Osteocyte (in vitro differentiated cells): ENCODE data around the gene KCNIP4. TPM values are rescaled to one million over a fixed set of nuclear protein-coding genes. Genes with fewer than 3 reads are reported as not detected.

Experiments
- DNase-seq: peaks from one replicate; pipeline ENCODE4 v3.0.0; 2021; ENCODE audit warnings: mixed read lengths; ENCODE audit not compliant: unreplicated experiment; ENCODE audit errors: extremely low spot score
- H3K27ac Mint-ChIP-seq: one replicate; pipeline ENCODE4 v1.8.0; 2021; ENCODE audit warnings: mild to moderate bottlenecking, mixed read lengths; ENCODE audit not compliant: unreplicated experiment
- H3K27me3 Mint-ChIP-seq: one replicate; pipeline ENCODE4 v1.8.0; 2021; ENCODE audit warnings: mixed read lengths; ENCODE audit not compliant: unreplicated experiment
- H3K36me3 Mint-ChIP-seq: one replicate; pipeline ENCODE4 v1.8.0; 2021; ENCODE audit warnings: mixed read lengths; ENCODE audit not compliant: unreplicated experiment
- H3K4me1 Mint-ChIP-seq: one replicate; pipeline ENCODE4 v1.8.0; 2021; ENCODE audit warnings: mixed read lengths; ENCODE audit not compliant: unreplicated experiment
- H3K4me3 Mint-ChIP-seq: one replicate; pipeline ENCODE4 v1.8.0; 2021; ENCODE audit warnings: mild to moderate bottlenecking, moderate library complexity, mixed read lengths; ENCODE audit not compliant: unreplicated experiment
- H3K9me3 Mint-ChIP-seq: one replicate; pipeline ENCODE4 v1.8.0; 2021; ENCODE audit warnings: mixed read lengths; ENCODE audit not compliant: unreplicated experiment
- total RNA-seq: library from RNA; stranded (reverse); gene quantifications from 2 replicates; pipeline ENCODE4 v1.2.1, GENCODE V29; 2021
- TF ChIP-seq, protein P1 (sequence below): fragments of 200-600 bp; sonication (generic); IDR thresholded peaks from 2 replicates; pipeline ENCODE4 v1.5.0; 2021; ENCODE audit warnings: antibody characterized with exemption, mild to moderate bottlenecking, moderate library complexity

Gene KCNIP4
- total RNA-seq, 1 donor from 2014 or later, result 0.24 TPM

DNA sequence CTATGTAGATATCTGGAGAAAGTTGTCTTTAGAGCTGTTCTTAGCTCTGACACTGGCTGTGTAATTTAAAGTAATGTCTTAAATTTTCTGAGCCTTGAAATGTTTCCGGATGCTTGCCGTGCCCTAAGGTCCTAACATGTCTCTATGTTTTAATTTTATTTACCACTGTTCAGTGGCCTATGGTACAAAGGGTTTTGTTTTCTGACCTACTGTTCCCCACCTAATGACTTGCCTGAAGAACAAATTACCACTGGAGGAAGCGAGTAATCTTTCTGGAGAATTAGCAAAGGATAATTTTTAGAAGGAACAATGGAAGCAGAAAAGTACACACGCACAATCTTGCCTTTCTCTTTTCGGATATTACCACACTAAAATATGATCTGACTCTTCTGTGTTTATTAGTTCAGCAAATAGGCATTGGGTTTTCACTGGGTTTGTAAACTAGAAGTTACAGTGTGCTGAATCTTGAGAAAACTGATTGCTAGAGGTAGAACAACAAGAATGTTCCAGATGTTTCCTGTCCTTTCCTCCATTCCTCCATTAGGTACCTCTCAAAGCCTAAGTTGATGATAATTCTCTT lies 812.4 kb downstream of the KCNIP4 start:
- Mint-ChIP-seq H3K4me1 (no peaks in the 10 kb centered on the region), H3K27ac (no peak overlapping the region), H3K9me3 (peaks cover 3% of the 10 kb centered on the region), H3K27me3 (no peaks in the 10 kb centered on the region), H3K36me3 (no peaks in the 10 kb centered on the region), H3K4me3 (no peak overlapping the region)
- TF ChIP-seq, protein P1, sequence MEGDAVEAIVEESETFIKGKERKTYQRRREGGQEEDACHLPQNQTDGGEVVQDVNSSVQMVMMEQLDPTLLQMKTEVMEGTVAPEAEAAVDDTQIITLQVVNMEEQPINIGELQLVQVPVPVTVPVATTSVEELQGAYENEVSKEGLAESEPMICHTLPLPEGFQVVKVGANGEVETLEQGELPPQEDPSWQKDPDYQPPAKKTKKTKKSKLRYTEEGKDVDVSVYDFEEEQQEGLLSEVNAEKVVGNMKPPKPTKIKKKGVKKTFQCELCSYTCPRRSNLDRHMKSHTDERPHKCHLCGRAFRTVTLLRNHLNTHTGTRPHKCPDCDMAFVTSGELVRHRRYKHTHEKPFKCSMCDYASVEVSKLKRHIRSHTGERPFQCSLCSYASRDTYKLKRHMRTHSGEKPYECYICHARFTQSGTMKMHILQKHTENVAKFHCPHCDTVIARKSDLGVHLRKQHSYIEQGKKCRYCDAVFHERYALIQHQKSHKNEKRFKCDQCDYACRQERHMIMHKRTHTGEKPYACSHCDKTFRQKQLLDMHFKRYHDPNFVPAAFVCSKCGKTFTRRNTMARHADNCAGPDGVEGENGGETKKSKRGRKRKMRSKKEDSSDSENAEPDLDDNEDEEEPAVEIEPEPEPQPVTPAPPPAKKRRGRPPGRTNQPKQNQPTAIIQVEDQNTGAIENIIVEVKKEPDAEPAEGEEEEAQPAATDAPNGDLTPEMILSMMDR, result no peak
- no peak for DNase-seq

DNA sequence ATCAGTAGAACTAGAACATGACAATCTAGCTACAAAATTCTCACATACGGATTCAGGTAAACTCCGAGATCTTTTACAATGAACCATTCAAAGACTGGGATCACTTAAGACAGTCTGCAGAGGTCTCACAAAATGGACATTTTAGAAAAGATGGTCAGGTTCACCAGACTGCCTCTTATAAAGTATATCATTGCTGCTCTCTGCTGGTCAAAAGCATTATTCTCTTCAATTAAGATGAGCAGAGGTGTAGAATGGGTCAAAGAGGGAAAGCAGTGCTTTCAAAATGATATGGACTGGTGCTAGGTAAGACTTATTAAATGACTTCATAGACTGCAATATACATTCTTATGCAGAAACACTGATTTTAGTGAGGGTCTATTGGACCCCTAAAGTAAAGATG lies 813.6 kb downstream of the KCNIP4 start:
- Mint-ChIP-seq H3K4me3 (no peak overlapping the region), H3K27me3 (no peaks in the 10 kb centered on the region), H3K9me3 (peaks cover 5% of the 10 kb centered on the region), H3K27ac (no peak overlapping the region), H3K4me1 (no peaks in the 10 kb centered on the region), H3K36me3 (no peaks in the 10 kb centered on the region)
- DNase-seq, result no peak
- TF ChIP-seq, protein P1, result peak; percentile 12

DNA sequence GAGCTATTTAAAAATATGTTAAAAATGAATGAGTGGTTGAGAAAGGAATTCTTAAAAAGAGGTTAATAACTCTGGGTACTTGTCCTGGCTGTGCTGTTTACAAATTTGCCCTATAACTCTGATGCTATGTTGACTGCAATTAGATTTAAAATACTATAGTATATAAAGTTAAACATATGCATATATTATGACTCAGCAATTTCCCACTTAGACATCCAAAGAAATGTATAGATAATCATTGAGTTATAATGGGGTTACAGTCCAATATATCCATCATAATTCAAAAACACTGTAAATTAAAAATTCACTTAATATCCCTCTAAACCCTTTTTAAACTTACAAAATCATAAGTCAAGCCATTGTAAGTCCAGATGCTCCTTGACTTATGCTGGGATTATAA lies 818.0 kb downstream of the KCNIP4 start:
- H3K27me3 Mint-ChIP-seq, result no peaks in the 10 kb centered on the region
- H3K4me3 Mint-ChIP-seq, result no peak overlapping the region
- peaks cover 13% of the 10 kb centered on the region for H3K9me3 Mint-ChIP-seq
- H3K27ac Mint-ChIP-seq, result no peak overlapping the region
- no peaks in the 10 kb centered on the region for H3K4me1 Mint-ChIP-seq
- DNase-seq, result no peak
- TF ChIP-seq, protein P1, result no peak
- no peaks in the 10 kb centered on the region for H3K36me3 Mint-ChIP-seq

DNA sequence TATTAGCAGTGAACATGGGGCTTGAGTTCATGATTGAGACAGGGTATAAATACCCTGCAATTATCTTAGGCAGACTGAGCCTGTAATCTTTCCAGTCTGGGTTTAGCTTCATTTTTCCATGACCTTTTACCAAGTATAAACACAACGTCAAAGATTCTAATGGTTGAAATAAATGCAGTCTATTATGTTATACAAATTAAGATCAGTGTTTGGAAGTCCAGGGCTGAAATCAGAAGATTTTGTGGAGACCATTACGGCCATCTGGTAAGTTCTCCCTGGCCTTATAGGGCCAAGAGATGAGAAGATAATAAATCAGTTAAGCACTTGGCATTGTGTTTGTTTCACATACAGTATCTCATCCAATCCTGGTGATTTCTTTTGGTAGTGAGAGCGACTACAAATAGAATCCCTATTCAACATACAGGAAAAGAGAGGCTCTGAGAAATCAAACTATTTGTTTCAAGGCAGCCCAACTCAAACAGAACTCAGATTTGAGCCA lies 822.5 kb downstream of the KCNIP4 start:
- no peaks in the 10 kb centered on the region for H3K27me3 Mint-ChIP-seq
- H3K9me3 Mint-ChIP-seq, result peaks cover 19% of the 10 kb centered on the region
- no peak overlapping the region for H3K27ac Mint-ChIP-seq
- no peaks in the 10 kb centered on the region for H3K36me3 Mint-ChIP-seq
- DNase-seq, result no peak
- H3K4me3 Mint-ChIP-seq, result no peak overlapping the region
- H3K4me1 Mint-ChIP-seq, result no peaks in the 10 kb centered on the region
- TF ChIP-seq, protein P1, result no peak

DNA sequence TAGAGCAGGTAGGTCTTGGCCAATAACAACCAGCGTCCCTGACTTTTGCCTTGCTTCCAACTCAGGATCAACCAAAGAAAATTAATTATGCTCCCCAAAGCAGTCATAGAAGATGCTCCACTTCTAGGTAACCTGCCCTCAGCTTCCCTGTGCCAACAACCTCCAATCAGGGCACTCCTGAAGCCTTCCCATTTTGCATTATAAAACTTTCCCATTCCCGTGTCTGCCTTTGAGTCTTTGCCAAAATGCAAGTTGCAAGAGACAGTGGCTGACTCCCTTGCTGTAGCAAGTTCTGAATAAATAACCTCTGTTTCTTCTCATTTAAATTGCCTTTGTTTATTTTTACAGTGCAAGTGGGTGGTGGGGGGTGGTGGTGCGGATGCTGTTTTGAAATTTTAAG lies 830.3 kb downstream of the KCNIP4 start:
- DNase-seq, result no peak
- Mint-ChIP-seq H3K27me3 (no peaks in the 10 kb centered on the region), H3K36me3 (no peaks in the 10 kb centered on the region), H3K27ac (no peak overlapping the region), H3K4me1 (no peaks in the 10 kb centered on the region), H3K9me3 (peaks cover 11% of the 10 kb centered on the region), H3K4me3 (no peak overlapping the region)
- TF ChIP-seq, protein P1, result no peak
